Measurements from ENCODE around the gene LCT. TPM values are rescaled to one million over a fixed set of nuclear protein-coding genes. Genes with fewer than 3 reads are reported as not detected.

Gene LCT
- total and polyA plus RNA-seq, 7 experiments from 2014 or later: 0.05 to 0.68 (median 0.05) TPM; not detected in 4

GRCh38 chr2:135829378-135830135 lies 7.4 kb downstream of the LCT start:
- ChIA-PET CTCF (no interaction called here), POLR2A (no interaction called here)
- Mint-ChIP-seq H3K27ac (no peak overlapping the region), H3K27me3 (no peaks in the 10 kb centered on the region), H3K4me1 (peaks cover 0 to 8% (median 0%) of the 10 kb centered on the region in 7 donors), H3K36me3 (peaks cover 0 to 2% (median 0%) of the 10 kb centered on the region in 5 donors), H3K4me3 (no peak overlapping the region), H3K9me3 (peaks cover 0 to 2% (median 0%) of the 10 kb centered on the region in 11 donors)
- Histone ChIP-seq H3K4me3 (ENCODE audit: low read length) (no peak overlapping the region), H3K4me1 (ENCODE audit: control insufficient read depth in 2 of 2, insufficient read depth in 2 of 2, low read length in 2 of 2) (no peaks in the 10 kb centered on the region), H3K27ac (ENCODE audit: low read depth, low read length) (no peak overlapping the region), H3K9me3 (ENCODE audit: control insufficient read depth in 2 of 3, low read length in 3 of 3) (no peaks in the 10 kb centered on the region), H3K36me3 (ENCODE audit: control insufficient read depth in 2 of 3, insufficient read depth in 3 of 3, low read length in 3 of 3) (no peaks in the 10 kb centered on the region), H3K27me3 (ENCODE audit: control insufficient read depth in 2 of 2, insufficient read depth in 2 of 2, low read length in 2 of 2) (no peaks in the 10 kb centered on the region)
- intact Hi-C loops (cut with micrococcal nuclease): no loop called here
- DNase-seq: no peak
- ATAC-seq: no peak

GRCh38 chr2:135826544-135826943 lies 10.4 kb downstream of the LCT start:
- POLR2A ChIA-PET: no interaction called here
- H3K36me3 ChIP-seq (ENCODE audit: control insufficient read depth in 2 of 3, insufficient read depth in 3 of 3, low read length in 3 of 3): no peaks in the 10 kb centered on the region

GRCh38 chr2:135825550-135826176 lies 11.3 kb downstream of the LCT start:
- DNase-seq (no peak), ATAC-seq (no peak)
- intact Hi-C loops (cut with micrococcal nuclease): no loop called here
- Histone ChIP-seq H3K27ac (ENCODE audit: low read depth, low read length) (no peak overlapping the region), H3K36me3 (ENCODE audit: control insufficient read depth in 2 of 3, insufficient read depth in 3 of 3, low read length in 3 of 3) (no peaks in the 10 kb centered on the region), H3K9me3 (ENCODE audit: control insufficient read depth in 2 of 3, low read length in 3 of 3) (peaks cover 0 to 12% (median 0%) of the 10 kb centered on the region in 3 experiments), H3K4me1 (ENCODE audit: control insufficient read depth in 2 of 2, insufficient read depth in 2 of 2, low read length in 2 of 2) (no peaks in the 10 kb centered on the region), H3K27me3 (ENCODE audit: control insufficient read depth in 2 of 2, insufficient read depth in 2 of 2, low read length in 2 of 2) (no peaks in the 10 kb centered on the region), H3K4me3 (ENCODE audit: low read length) (no peak overlapping the region)
- ChIA-PET CTCF (no interaction called here), POLR2A (interaction anchor here (0.6 kb wide), 1 partner anchor 85 kb away, joined by 3 read pairs; no protein-coding TSS in a partner anchor)
- peaks cover 0 to 28% (median 9%) of the 10 kb centered on the region in 7 donors for H3K4me1 Mint-ChIP-seq
- peaks cover 0 to 16% (median 9%) of the 10 kb centered on the region in 11 donors for H3K9me3 Mint-ChIP-seq
- H3K27me3 Mint-ChIP-seq: no peaks in the 10 kb centered on the region
- peaks cover 0 to 32% (median 9%) of the 10 kb centered on the region in 5 donors for H3K36me3 Mint-ChIP-seq
- no peak overlapping the region for H3K4me3 Mint-ChIP-seq
- peak overlapping the region in 1 of 9 donors; percentile 1 for H3K27ac Mint-ChIP-seq

More at GRCh38 chr2:135826544-135826943, 10.4 kb downstream of the LCT start:
- no peak overlapping the region for H3K4me3 ChIP-seq (ENCODE audit: low read length)
- Mint-ChIP-seq H3K27ac (peak overlapping the region in 1 of 9 donors; percentile 1), H3K4me1 (peaks cover 0 to 21% (median 3%) of the 10 kb centered on the region in 7 donors), H3K9me3 (peaks cover 0 to 16% (median 9%) of the 10 kb centered on the region in 11 donors), H3K4me3 (no peak overlapping the region), H3K27me3 (no peaks in the 10 kb centered on the region), H3K36me3 (peaks cover 0 to 29% (median 9%) of the 10 kb centered on the region in 5 donors)
- no peaks in the 10 kb centered on the region for H3K27me3 ChIP-seq (ENCODE audit: control insufficient read depth in 2 of 2, insufficient read depth in 2 of 2, low read length in 2 of 2)
- ATAC-seq (no peak), DNase-seq (no peak)
- H3K27ac ChIP-seq (ENCODE audit: low read depth, low read length): no peak overlapping the region
- peaks cover 0 to 12% (median 0%) of the 10 kb centered on the region in 3 experiments for H3K9me3 ChIP-seq (ENCODE audit: control insufficient read depth in 2 of 3, low read length in 3 of 3)
- CTCF ChIA-PET: no interaction called here
- H3K4me1 ChIP-seq (ENCODE audit: control insufficient read depth in 2 of 2, insufficient read depth in 2 of 2, low read length in 2 of 2): no peaks in the 10 kb centered on the region
- intact Hi-C loops (cut with micrococcal nuclease): no loop called here

GRCh38 chr2:135825131-135825530 lies 11.9 kb downstream of the LCT start:
- H3K4me3 Mint-ChIP-seq: no peak overlapping the region
- Histone ChIP-seq H3K36me3 (ENCODE audit: control insufficient read depth in 2 of 3, insufficient read depth in 3 of 3, low read length in 3 of 3) (no peaks in the 10 kb centered on the region), H3K27me3 (ENCODE audit: control insufficient read depth in 2 of 2, insufficient read depth in 2 of 2, low read length in 2 of 2) (no peaks in the 10 kb centered on the region), H3K4me1 (ENCODE audit: control insufficient read depth in 2 of 2, insufficient read depth in 2 of 2, low read length in 2 of 2) (peaks cover 5% of the 10 kb centered on the region in 2 donors), H3K27ac (ENCODE audit: low read depth, low read length) (no peak overlapping the region), H3K9me3 (ENCODE audit: control insufficient read depth in 2 of 3, low read length in 3 of 3) (peaks cover 0 to 12% (median 0%) of the 10 kb centered on the region in 3 experiments), H3K4me3 (ENCODE audit: low read length) (no peak overlapping the region)
- POLR2A ChIA-PET: interaction anchor here (0.6 to 1.0 kb wide), 2 partner anchors 84 to 509 kb away, joined by 3 read pairs; no protein-coding TSS in a partner anchor
- no peak for DNase-seq
- peaks cover 0 to 16% (median 9%) of the 10 kb centered on the region in 11 donors for H3K9me3 Mint-ChIP-seq
- H3K27ac Mint-ChIP-seq: no peak overlapping the region
- peaks cover 5 to 32% (median 13%) of the 10 kb centered on the region in 7 donors for H3K4me1 Mint-ChIP-seq
- intact Hi-C loops (cut with micrococcal nuclease): no loop called here
- ATAC-seq: no peak
- no peaks in the 10 kb centered on the region for H3K27me3 Mint-ChIP-seq
- CTCF ChIA-PET: no interaction called here
- H3K36me3 Mint-ChIP-seq: peaks cover 0 to 35% (median 9%) of the 10 kb centered on the region in 5 donors

- H3K4me1 ChIP-seq (ENCODE audit: control insufficient read depth in 2 of 2, insufficient read depth in 2 of 2, low read length in 2 of 2): peaks cover 10 to 11% of the 10 kb centered on the region in 2 donors
- H3K36me3 Mint-ChIP-seq: peaks cover 0 to 36% (median 9%) of the 10 kb centered on the region in 5 donors
- no peaks in the 10 kb centered on the region for H3K36me3 ChIP-seq (ENCODE audit: control insufficient read depth in 2 of 3, insufficient read depth in 3 of 3, low read length in 3 of 3)
- no peak overlapping the region for H3K27ac Mint-ChIP-seq
- ChIA-PET CTCF (no interaction called here), POLR2A (no interaction called here)
- H3K27me3 Mint-ChIP-seq: no peaks in the 10 kb centered on the region
- H3K27ac ChIP-seq (ENCODE audit: low read depth, low read length): no peak overlapping the region
- peaks cover 7 to 45% (median 24%) of the 10 kb centered on the region in 7 donors for H3K4me1 Mint-ChIP-seq
- H3K9me3 Mint-ChIP-seq: peaks cover 0 to 16% (median 9%) of the 10 kb centered on the region in 11 donors
- no peak overlapping the region for H3K4me3 ChIP-seq (ENCODE audit: low read length)
- peak overlapping the region in 1 of 10 donors; percentile 45 for H3K4me3 Mint-ChIP-seq
- H3K27me3 ChIP-seq (ENCODE audit: control insufficient read depth in 2 of 2, insufficient read depth in 2 of 2, low read length in 2 of 2): no peaks in the 10 kb centered on the region
- DNase-seq (no peak), ATAC-seq (no peak)
- intact Hi-C loops (cut with micrococcal nuclease): no loop called here
- H3K9me3 ChIP-seq (ENCODE audit: control insufficient read depth in 2 of 3, low read length in 3 of 3): peaks cover 0 to 12% (median 0%) of the 10 kb centered on the region in 3 experiments
These were observed 14.1 kb downstream of the LCT start for GRCh38 chr2:135822855-135823254.

GRCh38 chr2:135821190-135821589 lies 15.8 kb downstream of the LCT start:
- peaks cover 10 to 11% of the 10 kb centered on the region in 2 donors for H3K4me1 ChIP-seq (ENCODE audit: control insufficient read depth in 2 of 2, insufficient read depth in 2 of 2, low read length in 2 of 2)
- H3K36me3 ChIP-seq (ENCODE audit: control insufficient read depth in 2 of 3, insufficient read depth in 3 of 3, low read length in 3 of 3): no peaks in the 10 kb centered on the region
- H3K4me3 ChIP-seq (ENCODE audit: low read length): no peak overlapping the region
- Mint-ChIP-seq H3K36me3 (peaks cover 0 to 36% (median 9%) of the 10 kb centered on the region in 5 donors), H3K27me3 (no peaks in the 10 kb centered on the region), H3K9me3 (peaks cover 0 to 16% (median 9%) of the 10 kb centered on the region in 11 donors), H3K27ac (peak overlapping the region in 2 of 9 donors; percentile 2 to 81), H3K4me3 (peak overlapping the region in 3 of 10 donors; percentile 15 to 67 (median 42)), H3K4me1 (peaks cover 7 to 45% (median 24%) of the 10 kb centered on the region in 7 donors)
- ATAC-seq: no peak
- no peak for DNase-seq
- CTCF ChIA-PET: no interaction called here
- POLR2A ChIA-PET: no interaction called here
- no peaks in the 10 kb centered on the region for H3K27me3 ChIP-seq (ENCODE audit: control insufficient read depth in 2 of 2, insufficient read depth in 2 of 2, low read length in 2 of 2)
- intact Hi-C loops (cut with micrococcal nuclease): loop anchor here in 1 of 2 donors (2.0 kb wide), 1 partner anchor 20 kb away; no protein-coding TSS in a partner anchor
- peaks cover 0 to 12% (median 0%) of the 10 kb centered on the region in 3 experiments for H3K9me3 ChIP-seq (ENCODE audit: control insufficient read depth in 2 of 3, low read length in 3 of 3)
- no peak overlapping the region for H3K27ac ChIP-seq (ENCODE audit: low read depth, low read length)

Data from naive thymus-derived CD4-positive, alpha-beta T cell (primary cell).